Measurements from ENCODE around the gene KIAA1614.
A peak's percentile ranks its signal among the peaks of the same experiment; 100 is the strongest.

KIAA1614 gene, protein sequence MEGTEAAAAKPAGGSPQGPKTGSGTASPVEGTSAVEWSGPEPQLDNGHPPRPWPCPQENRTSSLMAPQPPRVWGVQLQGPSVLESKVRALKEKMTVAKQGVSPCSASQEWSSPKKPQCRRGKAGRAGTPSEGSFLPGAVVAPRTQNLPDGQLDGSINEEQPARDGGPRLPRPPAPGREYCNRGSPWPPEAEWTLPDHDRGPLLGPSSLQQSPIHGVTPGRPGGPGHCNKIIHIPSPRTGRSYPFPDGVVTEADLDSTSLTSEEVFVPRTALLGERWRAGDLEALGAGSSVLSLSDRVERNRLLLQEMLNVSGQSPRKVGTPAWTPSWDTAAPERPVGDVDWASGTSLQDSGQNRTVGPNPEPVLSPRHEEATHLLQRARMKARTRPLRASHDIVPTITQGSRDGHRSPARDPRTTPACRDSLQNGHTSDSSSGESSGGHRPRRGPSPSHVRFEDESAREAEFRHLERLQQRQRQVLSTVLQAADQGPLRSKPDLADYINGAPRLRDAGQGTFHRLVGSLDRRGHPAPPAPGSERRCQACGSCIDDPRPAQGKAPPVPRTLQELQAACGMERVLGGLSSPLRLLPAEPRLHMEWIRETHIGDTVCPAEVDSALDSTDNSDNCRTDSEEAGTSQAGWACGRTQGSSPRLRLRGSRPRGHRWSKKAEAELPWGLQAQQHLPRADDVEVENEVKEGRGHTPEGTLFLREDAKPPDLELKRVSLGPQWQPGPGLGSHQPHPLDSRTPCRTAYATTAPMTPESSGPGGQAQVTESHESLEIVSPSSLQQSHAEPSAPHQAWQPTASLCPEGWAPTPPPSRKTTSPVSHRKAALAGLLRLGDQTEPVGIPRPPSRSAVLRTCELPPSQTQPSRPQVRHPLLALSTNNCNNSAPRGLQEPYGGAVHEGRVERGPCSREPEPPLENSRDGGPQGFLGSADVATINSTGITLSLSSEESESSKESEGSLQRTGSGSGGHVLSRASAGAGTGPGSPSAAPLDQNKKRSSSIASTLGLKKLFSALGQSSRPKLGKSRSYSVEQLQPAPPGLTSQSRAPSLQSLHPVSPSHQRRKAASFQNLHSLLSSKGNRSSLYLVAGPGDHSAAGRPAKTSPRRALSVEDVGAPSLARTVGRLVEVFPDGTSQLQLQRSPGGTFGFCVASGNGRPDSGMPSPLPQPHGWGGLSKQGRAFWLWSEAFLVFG

DNA sequence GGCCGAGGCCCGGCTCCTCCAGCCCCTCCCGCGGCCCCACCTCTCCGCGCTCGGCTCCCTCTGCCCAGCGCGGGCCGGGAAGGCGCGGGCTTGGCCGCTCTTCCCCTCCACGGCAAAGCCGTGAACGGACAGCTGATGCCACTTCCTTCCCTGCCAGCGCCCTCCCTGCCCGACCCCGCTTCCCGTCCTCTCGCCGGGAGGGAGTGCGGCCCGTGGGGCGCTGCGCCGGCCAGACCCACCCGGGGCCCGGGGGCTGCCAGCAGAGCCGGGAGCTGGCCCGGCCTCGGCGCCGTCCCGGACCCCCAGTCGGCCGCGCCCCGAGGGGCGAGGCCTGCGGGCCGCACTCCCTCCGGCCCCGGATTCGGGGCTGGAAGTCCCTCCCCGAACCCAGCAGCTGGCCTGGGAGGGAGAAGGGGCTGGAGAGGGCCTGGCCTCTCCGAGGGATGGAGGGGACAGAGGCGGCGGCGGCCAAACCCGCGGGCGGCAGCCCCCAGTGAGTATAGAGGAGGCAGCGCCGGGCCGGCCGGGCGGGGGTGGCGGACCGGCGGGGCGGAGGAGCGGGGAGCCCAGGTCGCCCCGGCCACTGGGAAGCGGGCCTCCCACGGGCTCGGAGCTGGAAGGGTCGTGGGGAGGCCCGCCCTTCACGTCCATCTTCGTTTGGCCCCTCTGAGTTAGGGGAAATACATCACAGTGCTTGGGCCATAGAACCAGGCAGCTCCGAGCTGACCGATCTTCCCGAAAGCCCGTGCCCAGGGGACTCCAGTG, at the start of gene KIAA1614:
Gene KIAA1614, plus strand, starts transcription at position 97 of the 765 bp plus-strand sequence. Its CDS starts 347 bp downstream, at position 444.
- DNase-seq (ENCODE audit: low spot score) = peak; percentile 46

- DNase-seq (ENCODE audit: low spot score) = peak; percentile 58
These were observed 49.4 kb upstream of the KIAA1614 start for GRCh38 chr1:180863158-180863775.

DNA sequence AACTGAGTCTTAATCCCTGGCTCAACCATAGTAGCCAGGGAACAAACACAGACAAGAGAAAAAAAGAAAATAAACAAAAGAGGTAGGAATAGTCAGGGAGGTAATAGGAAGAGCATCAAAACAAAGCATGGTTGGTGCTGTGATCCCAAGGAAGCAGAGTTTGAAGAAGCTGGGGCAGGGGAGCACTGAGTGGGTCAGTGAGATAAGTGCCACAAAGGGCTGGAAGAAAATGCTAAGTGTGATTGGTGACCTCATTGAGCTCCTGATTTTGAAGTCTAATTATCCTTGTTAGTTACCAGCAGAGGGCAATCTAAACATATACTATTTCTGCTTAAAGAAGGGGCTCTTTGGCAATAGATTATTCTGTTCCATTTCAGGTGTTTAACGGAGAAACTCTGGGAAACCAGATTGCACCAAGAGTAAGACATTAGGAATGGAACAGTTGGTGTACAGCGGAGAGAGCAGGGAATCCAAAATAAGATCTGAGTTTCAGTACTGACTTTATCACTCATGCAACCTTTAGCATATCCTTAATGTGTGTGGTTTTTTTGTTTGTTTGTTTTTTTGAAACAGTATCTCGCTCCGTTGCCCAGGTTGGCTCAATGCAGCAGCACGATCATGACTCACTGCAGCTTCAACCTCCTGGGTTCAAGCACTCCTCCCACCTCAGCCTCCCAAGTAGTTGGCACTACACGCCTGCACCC, 30.7 kb upstream of the KIAA1614 start:
- DNase-seq (ENCODE audit: low spot score) = peak; percentile 62

DNA sequence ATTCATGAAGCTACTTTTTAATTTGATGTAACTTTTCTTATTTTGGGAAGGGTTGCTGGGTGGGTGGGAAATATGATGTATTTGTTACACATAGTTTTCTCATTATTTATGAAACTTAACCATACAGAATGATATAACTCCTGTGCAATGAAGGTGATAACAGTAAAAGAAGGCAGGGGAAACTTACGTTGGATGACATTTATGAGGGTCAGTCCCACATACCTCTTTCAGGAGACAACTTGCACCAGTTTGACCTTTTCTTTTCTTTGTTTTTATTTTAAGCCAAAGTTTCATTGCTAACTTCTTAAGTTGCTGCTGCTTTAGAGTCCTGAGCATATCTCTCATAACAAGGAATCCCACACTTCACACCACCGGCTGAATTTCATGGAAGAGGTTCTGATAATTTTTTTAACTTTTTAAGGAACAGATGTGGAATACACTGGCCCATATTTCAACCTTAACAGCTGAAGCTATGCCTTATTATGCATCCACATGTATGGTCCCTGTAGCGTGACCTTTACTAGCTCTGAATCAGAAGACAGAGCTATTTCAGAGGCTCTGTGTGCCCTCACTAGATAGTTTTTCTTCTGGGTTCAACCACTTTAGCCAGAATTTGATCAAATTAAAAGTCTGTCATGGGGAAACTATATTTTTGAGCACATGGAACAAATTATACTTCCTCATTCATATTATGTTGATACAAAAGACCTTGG, 28.0 kb upstream of the KIAA1614 start:
- no peak for DNase-seq (ENCODE audit: low spot score)

DNA sequence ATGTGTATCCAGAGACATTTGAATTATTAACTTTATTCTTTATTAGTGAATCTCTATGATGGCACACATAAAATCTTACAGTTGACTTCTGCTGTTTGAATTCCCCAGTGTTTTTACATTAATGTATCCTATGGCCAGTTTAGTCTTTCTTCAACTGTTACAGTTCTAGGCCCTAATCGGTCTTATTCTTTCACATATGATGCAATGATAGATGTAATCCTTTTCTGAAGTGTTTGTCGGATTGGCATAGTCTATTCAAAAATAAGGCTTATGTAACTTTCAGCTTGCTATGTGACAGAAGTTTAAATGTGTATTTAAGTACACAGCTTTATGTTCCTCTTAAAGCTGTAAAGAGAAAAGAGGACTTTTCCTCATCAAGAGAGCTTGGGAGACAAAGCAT, 26.4 kb upstream of the KIAA1614 start:
- no peak for DNase-seq (ENCODE audit: low spot score)

- no peak for DNase-seq (ENCODE audit: low spot score)
These were observed 24.9 kb upstream of the KIAA1614 start for GRCh38 chr1:180887841-180888240.

- DNase-seq (ENCODE audit: low spot score) = no peak
These were observed 23.8 kb upstream of the KIAA1614 start for GRCh38 chr1:180888870-180889269.

- DNase-seq (ENCODE audit: low spot score) = no peak
These were observed 23.4 kb upstream of the KIAA1614 start for GRCh38 chr1:180889325-180889724.

GRCh38 chr1:180892272-180892671, 20.4 kb upstream of the KIAA1614 start:
- no peak for DNase-seq (ENCODE audit: low spot score)

DNA sequence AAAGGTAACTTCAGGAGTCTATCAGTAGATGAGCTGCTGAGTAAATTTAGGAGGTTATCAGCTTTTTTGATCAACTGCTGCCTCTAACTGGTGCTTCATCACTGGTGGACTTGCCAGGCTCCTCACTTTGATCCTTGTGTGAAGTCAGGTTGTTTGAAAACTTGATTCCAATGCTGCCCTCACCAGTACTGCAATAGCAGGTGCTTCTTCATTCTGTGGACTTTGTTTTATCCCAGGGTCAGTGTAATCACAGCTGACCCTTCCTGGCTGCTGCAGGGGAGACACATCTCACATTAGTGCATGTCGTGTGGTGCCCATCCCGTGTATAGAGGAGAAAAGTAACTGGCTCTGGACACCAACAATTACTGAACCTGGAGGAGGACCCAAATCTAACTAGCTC, 20.0 kb upstream of the KIAA1614 start:
- DNase-seq (ENCODE audit: low spot score) = no peak

DNA sequence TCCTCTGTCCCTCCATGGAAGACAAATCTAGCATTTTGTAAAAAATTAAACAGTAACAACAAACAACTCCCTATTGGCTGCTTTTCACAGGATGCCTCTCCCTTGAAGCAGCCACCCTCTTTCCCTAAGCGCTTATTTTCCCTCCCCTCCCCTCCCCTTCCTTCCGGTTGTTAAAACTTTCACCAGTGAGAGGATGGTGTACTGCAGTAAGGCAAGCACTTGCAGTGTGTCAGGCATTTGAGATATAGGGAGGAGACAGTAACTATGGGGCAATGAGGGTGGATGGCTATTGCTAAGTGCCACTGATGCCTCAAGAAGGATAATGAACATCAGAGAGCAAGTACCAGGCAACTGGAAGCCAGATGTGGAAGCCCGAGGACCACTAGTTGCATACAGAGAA, 19.1 kb upstream of the KIAA1614 start:
- DNase-seq (ENCODE audit: low spot score) = no peak

- no peak for DNase-seq (ENCODE audit: low spot score)
These were observed 16.5 kb upstream of the KIAA1614 start for GRCh38 chr1:180896161-180896560.

GRCh38 chr1:180898441-180899219, 14.1 kb upstream of the KIAA1614 start:
- no peak for DNase-seq (ENCODE audit: low spot score)

DNA sequence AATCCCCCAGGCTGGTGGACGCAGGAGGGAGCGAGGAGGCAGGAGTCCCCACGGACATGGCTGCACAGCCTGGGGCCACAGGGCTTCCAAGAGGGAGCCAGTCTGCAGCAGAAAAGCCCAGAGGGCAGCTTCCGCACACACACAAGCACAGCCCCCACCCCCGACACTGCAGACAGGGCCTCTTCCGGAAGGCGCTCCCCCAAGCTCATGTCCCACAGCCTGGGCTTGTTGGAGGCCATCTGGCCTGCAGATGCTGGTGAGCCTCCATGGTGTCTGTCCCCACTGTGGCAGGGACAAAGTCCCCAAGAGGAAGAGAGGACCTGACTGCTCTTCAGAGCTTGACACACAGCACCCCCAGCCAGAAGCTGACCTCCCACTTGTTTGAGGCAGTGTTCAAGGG, 13.4 kb upstream of the KIAA1614 start:
- DNase-seq (ENCODE audit: low spot score) = no peak

GRCh38 chr1:180901076-180901990, 11.4 kb upstream of the KIAA1614 start:
- no peak for DNase-seq (ENCODE audit: low spot score)

GRCh38 chr1:180902541-180902940, 10.2 kb upstream of the KIAA1614 start:
- DNase-seq (ENCODE audit: low spot score) = no peak

- no peak for DNase-seq (ENCODE audit: low spot score)
These were observed 6.8 kb upstream of the KIAA1614 start for GRCh38 chr1:180905927-180906326.

DNA sequence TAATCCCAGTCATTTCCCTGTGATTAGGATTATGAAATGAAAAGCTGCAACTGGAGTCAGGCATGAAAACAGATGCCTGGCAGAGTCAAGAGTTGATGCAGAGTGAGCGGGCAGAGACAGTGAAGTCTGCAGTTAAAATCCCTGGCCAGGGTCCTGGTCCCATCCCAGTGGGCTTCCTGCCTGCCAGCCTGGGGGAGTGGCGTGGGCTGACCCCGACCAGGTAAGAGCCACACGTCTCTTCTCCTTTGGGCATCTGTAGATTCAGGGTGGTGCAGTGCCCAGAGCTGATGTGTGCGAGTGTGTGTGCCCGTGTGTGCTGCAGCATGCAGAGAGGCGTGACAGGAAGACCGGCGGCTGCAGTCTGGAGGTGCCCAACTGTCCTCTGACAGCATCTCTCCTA, 6.2 kb upstream of the KIAA1614 start:
- no peak for DNase-seq (ENCODE audit: low spot score)
